Osteocyte (in vitro differentiated cells): Measurements from ENCODE around the gene ARMC5. TPM values are rescaled to one million over a fixed set of nuclear protein-coding genes. Genes with fewer than 3 reads are reported as not detected.

Source experiments
- DNase-seq: peaks from one replicate; pipeline ENCODE4 v3.0.0; 2021; ENCODE audit warnings: mixed read lengths; ENCODE audit not compliant: unreplicated experiment; ENCODE audit errors: extremely low spot score
- H3K27ac Mint-ChIP-seq: one replicate; pipeline ENCODE4 v1.8.0; 2021; ENCODE audit warnings: mild to moderate bottlenecking, mixed read lengths; ENCODE audit not compliant: unreplicated experiment
- H3K27me3 Mint-ChIP-seq: one replicate; pipeline ENCODE4 v1.8.0; 2021; ENCODE audit warnings: mixed read lengths; ENCODE audit not compliant: unreplicated experiment
- H3K36me3 Mint-ChIP-seq: one replicate; pipeline ENCODE4 v1.8.0; 2021; ENCODE audit warnings: mixed read lengths; ENCODE audit not compliant: unreplicated experiment
- H3K4me1 Mint-ChIP-seq: one replicate; pipeline ENCODE4 v1.8.0; 2021; ENCODE audit warnings: mixed read lengths; ENCODE audit not compliant: unreplicated experiment
- H3K4me3 Mint-ChIP-seq: one replicate; pipeline ENCODE4 v1.8.0; 2021; ENCODE audit warnings: mild to moderate bottlenecking, moderate library complexity, mixed read lengths; ENCODE audit not compliant: unreplicated experiment
- H3K9me3 Mint-ChIP-seq: one replicate; pipeline ENCODE4 v1.8.0; 2021; ENCODE audit warnings: mixed read lengths; ENCODE audit not compliant: unreplicated experiment
- CTCF ChIP-seq: fragments of 200-600 bp; sonication (generic); IDR thresholded peaks from 2 replicates; pipeline ENCODE4 v1.5.0; 2021; ENCODE audit warnings: antibody characterized with exemption, mild to moderate bottlenecking, moderate library complexity
- total RNA-seq: library from RNA; stranded (reverse); gene quantifications from 2 replicates; pipeline ENCODE4 v1.2.1, GENCODE V29; 2021

Gene ARMC5
- total RNA-seq, 1 donor from 2014 or later = 12.8 TPM

- H3K27ac Mint-ChIP-seq = no peak overlapping the region
- no peak overlapping the region for H3K4me3 Mint-ChIP-seq
- H3K4me1 Mint-ChIP-seq = peaks cover 22% of the 10 kb centered on the region
- H3K9me3 Mint-ChIP-seq = no peaks in the 10 kb centered on the region
- no peak for TF ChIP-seq CTCF
- peaks cover 4% of the 10 kb centered on the region for H3K36me3 Mint-ChIP-seq
- no peaks in the 10 kb centered on the region for H3K27me3 Mint-ChIP-seq
- DNase-seq = no peak
Observed at GRCh38 chr16:31504159-31504558, 44.9 kb downstream of the ARMC5 start.

DNA sequence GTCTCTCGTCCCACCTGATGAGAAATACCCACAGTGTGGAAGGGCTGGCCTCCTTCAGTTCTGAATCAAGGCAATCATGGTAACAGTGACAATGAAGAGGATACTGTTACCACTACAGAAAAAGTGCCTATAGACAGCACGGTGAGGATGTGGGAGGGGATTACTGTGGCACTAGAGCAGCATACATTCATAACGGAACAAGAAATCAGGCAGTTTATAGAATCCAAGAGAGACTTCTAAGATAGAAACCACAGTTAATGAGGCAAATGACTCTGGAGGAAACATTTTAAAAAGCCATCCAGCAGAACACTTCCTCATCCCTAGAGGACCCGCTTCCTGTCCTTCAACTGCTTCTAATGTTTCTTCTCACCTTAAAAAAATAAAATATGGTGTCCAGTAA is 46.2 kb downstream of the ARMC5 start:
- no peak overlapping the region for H3K4me3 Mint-ChIP-seq
- H3K9me3 Mint-ChIP-seq = no peaks in the 10 kb centered on the region
- no peak overlapping the region for H3K27ac Mint-ChIP-seq
- H3K4me1 Mint-ChIP-seq = peaks cover 24% of the 10 kb centered on the region
- no peak for DNase-seq
- no peaks in the 10 kb centered on the region for H3K27me3 Mint-ChIP-seq
- H3K36me3 Mint-ChIP-seq = peaks cover 4% of the 10 kb centered on the region
- TF ChIP-seq CTCF = no peak

DNA sequence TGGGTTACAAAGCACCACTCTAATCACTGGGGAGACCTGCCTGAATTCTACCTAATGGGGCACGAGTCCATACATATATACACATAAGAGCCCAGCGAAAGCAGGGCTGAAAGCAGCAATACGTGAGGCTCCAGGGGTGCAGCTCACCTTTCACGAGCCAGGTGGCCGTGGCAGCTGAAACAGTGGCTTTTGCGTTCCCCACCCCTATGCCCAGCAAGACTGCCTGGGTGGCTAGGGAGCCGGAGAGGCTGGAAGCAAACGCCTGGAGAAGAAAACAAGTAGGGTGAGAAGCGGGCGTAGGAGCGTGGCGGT is 48.3 kb downstream of the ARMC5 start:
- no peaks in the 10 kb centered on the region for H3K27me3 Mint-ChIP-seq
- H3K27ac Mint-ChIP-seq = peak overlapping the region; percentile 98
- no peak for DNase-seq
- peaks cover 4% of the 10 kb centered on the region for H3K36me3 Mint-ChIP-seq
- no peaks in the 10 kb centered on the region for H3K9me3 Mint-ChIP-seq
- peak overlapping the region; percentile 83 for H3K4me3 Mint-ChIP-seq
- H3K4me1 Mint-ChIP-seq = peaks cover 24% of the 10 kb centered on the region
- no peak for TF ChIP-seq CTCF

- H3K4me3 Mint-ChIP-seq = peak within 1 kb of the TSS; percentile 83
- H3K4me1 Mint-ChIP-seq = peaks cover 24% of the 10 kb centered on the region
- peak within 1 kb of the TSS; percentile 98 for H3K27ac Mint-ChIP-seq
- no peaks in the 10 kb centered on the region for H3K27me3 Mint-ChIP-seq
- no peaks in the 10 kb centered on the region for H3K9me3 Mint-ChIP-seq
- peaks cover 4% of the 10 kb centered on the region for H3K36me3 Mint-ChIP-seq
- no peak for TF ChIP-seq CTCF
- DNase-seq = peak; percentile 96
Observed at GRCh38 chr16:31507929-31508705, 48.8 kb downstream of the ARMC5 start, which contains the start of gene RUSF1. Gene RUSF1 (minus strand): TSS chr16:31508391. CDS start chr16:31508373, 18 bp downstream.

GRCh38 chr16:31508706-31509195 is 49.5 kb downstream of the ARMC5 start:
- H3K4me3 Mint-ChIP-seq = peak overlapping the region; percentile 83
- H3K9me3 Mint-ChIP-seq = no peaks in the 10 kb centered on the region
- no peak for DNase-seq
- H3K27me3 Mint-ChIP-seq = no peaks in the 10 kb centered on the region
- H3K36me3 Mint-ChIP-seq = peaks cover 4% of the 10 kb centered on the region
- peak overlapping the region; percentile 98 for H3K27ac Mint-ChIP-seq
- TF ChIP-seq CTCF = no peak
- peaks cover 24% of the 10 kb centered on the region for H3K4me1 Mint-ChIP-seq
